Measurements from ENCODE around the gene RNF217. TPM values are rescaled to one million over a fixed set of nuclear protein-coding genes. Genes with fewer than 3 reads are reported as not detected.
"Not testable (repeated sequence)": the region's sequence is repeated elsewhere in the genome, so short reads cannot be mapped to it uniquely, and the experiment has no call there.

RNF217 gene
- total RNA-seq, 1 experiment from 2014 or later: 10.6 TPM

DNA sequence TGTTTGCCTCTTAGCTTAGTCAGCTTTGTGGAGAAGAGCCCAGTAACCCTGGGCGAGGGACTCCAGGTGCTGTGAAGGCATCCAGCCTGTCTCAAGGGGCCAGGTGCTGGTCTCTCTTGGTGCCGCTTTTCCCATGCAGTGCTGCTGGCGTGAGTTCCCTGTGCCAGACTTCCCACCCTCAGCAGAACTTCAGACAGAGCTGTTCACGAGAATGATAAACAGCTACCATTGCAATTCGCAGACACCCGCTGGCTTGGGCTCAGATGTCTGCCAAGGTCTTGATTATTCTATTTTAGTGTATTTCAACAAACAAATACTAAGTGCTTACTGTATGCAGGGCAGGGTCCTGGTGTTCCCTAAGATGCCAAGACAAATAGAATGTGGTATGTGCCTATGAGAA lies 57.7 kb downstream of the RNF217 start:
- H3K36me3 ChIP-seq: no peaks in the 10 kb centered on the region
- H3K27me3 ChIP-seq: no peaks in the 10 kb centered on the region
- no peak for DNase-seq
- H3K4me3 ChIP-seq: no peak overlapping the region
- H3K9me3 ChIP-seq: no peaks in the 10 kb centered on the region

GRCh38 chr6:125020385-125020784 lies 58.1 kb downstream of the RNF217 start:
- Histone ChIP-seq H3K9me3 (no peaks in the 10 kb centered on the region), H3K27me3 (no peaks in the 10 kb centered on the region), H3K36me3 (no peaks in the 10 kb centered on the region), H3K4me3 (no peak overlapping the region)
- no peak for DNase-seq

GRCh38 chr6:125022391-125022989 lies 60.3 kb downstream of the RNF217 start:
- Histone ChIP-seq H3K9me3 (no peaks in the 10 kb centered on the region), H3K4me3 (no peak overlapping the region), H3K27me3 (no peaks in the 10 kb centered on the region), H3K36me3 (no peaks in the 10 kb centered on the region; the same call in 1 of the 2 replicates)
- no peak for DNase-seq

GRCh38 chr6:125025164-125025854 lies 63.1 kb downstream of the RNF217 start:
- no peak for DNase-seq
- H3K4me3 ChIP-seq: no peak overlapping the region
- H3K27me3 ChIP-seq: no peaks in the 10 kb centered on the region
- H3K9me3 ChIP-seq: no peaks in the 10 kb centered on the region
- no peaks in the 10 kb centered on the region; the same call in 1 of the 2 replicates for H3K36me3 ChIP-seq

- no peaks in the 10 kb centered on the region for H3K27me3 ChIP-seq
These were observed 65.0 kb downstream of the RNF217 start for GRCh38 chr6:125027287-125027686.

DNA sequence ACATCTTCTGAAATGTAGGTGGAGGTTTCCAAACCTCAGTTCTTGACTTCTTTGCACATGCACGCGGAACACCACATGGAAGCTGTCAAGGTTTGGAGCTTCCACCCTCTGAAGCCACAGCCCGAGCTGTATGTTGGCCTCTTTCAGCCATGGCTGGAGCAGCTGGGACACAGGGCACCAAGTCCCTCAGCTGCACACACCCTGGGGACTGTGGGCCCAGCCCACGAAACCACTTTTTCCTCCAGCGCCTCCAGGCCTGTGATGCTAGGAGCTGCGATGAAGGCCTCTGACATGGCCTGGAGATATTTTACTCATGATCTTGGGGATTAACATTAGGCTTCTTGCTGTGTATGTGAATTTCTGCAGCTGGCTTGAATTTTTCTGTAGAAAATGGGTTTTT lies 68.7 kb downstream of the RNF217 start:
- Histone ChIP-seq H3K36me3 (no peaks in the 10 kb centered on the region; the same call in 1 of the 2 replicates), H3K4me3 (no peak overlapping the region), H3K9me3 (no peaks in the 10 kb centered on the region; the same call in 1 of the 2 replicates), H3K27me3 (no peaks in the 10 kb centered on the region)
- DNase-seq: no peak

More at GRCh38 chr6:125027287-125027686, 65.0 kb downstream of the RNF217 start:
- DNase-seq: no peak
- H3K4me3 ChIP-seq: no peak overlapping the region
- no peaks in the 10 kb centered on the region; the same call in 1 of the 2 replicates for H3K36me3 ChIP-seq
- H3K9me3 ChIP-seq: no peaks in the 10 kb centered on the region

GRCh38 chr6:125031385-125031784 lies 69.1 kb downstream of the RNF217 start:
- no peaks in the 10 kb centered on the region; the same call in none of the 2 replicates for H3K9me3 ChIP-seq
- H3K4me3 ChIP-seq: no peak overlapping the region
- H3K27me3 ChIP-seq: no peaks in the 10 kb centered on the region
- no peaks in the 10 kb centered on the region; the same call in 1 of the 2 replicates for H3K36me3 ChIP-seq
- DNase-seq: no peak

DNA sequence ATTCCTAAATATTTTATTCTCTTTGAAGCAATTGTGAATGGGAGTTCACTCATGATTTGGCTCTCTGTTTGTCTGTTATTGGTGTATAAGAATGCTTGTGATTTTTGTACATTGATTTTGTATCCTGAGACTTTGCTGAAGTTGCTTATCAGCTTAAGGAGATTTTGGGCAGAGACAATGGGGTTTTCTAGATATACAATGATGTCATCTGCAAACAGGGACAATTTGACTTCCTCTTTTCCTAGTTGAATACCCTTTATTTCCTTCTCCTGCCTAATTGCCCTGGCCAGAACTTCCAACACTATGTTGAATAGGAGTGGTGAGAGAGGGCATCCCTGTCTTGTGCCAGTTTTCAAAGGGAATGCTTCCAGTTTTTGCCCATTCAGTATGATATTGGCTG lies 72.7 kb downstream of the RNF217 start:
- H3K9me3 ChIP-seq, H3K4me3 ChIP-seq, DNase-seq, H3K27me3 ChIP-seq, H3K36me3 ChIP-seq: not testable (repeated sequence)

GRCh38 chr6:125036486-125036885 lies 74.2 kb downstream of the RNF217 start:
- DNase-seq, H3K9me3 ChIP-seq, H3K27me3 ChIP-seq, H3K36me3 ChIP-seq, H3K4me3 ChIP-seq: not testable (repeated sequence)

GRCh38 chr6:125037827-125038226 lies 75.6 kb downstream of the RNF217 start:
- Histone ChIP-seq H3K4me3 (no peak overlapping the region), H3K9me3 (peaks cover 2% of the 10 kb centered on the region), H3K27me3 (no peaks in the 10 kb centered on the region), H3K36me3 (no peaks in the 10 kb centered on the region)
- no peak for DNase-seq

- Histone ChIP-seq H3K36me3 (no peaks in the 10 kb centered on the region), H3K4me3 (no peak overlapping the region), H3K27me3 (no peaks in the 10 kb centered on the region), H3K9me3 (peaks cover 2% of the 10 kb centered on the region)
- DNase-seq: no peak
These were observed 76.7 kb downstream of the RNF217 start for GRCh38 chr6:125038925-125039324.

DNA sequence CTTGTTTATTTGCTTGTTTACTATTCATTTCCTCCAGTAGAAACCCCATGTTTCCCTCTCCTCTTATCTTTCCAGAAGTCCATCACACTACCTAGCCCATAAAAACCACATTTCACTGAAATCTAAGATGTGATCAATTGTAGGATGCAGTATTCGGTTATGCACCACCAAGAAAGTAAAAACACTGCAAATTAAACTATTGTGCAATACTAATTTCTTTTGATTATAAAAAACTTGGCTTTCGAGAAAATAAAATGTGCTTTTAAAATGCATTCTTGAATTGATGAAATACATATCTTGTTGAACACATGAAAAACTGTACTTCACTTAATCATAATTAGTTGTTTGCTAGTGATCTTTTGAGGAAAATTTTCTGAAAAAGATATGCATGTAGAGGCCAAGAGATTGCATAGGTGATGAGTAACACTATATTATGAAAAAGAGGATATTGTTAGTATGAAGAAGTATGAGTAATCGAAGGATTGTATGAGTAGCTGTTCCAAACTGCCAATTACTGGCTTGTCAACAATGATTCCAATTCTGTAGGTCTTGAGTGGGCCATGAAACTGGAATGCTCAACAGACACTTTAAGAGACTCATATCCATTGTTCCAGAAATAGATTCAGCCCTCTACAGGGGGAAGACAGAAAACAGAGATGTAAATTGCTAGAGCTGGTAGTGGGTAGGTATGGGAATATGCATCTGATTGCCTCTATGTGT lies 79.7 kb downstream of the RNF217 start:
- Histone ChIP-seq H3K27me3 (no peaks in the 10 kb centered on the region), H3K9me3 (peaks cover 2% of the 10 kb centered on the region; the same call in 1 of the 2 replicates), H3K4me3 (no peak overlapping the region), H3K36me3 (no peaks in the 10 kb centered on the region)
- no peak for DNase-seq

DNA sequence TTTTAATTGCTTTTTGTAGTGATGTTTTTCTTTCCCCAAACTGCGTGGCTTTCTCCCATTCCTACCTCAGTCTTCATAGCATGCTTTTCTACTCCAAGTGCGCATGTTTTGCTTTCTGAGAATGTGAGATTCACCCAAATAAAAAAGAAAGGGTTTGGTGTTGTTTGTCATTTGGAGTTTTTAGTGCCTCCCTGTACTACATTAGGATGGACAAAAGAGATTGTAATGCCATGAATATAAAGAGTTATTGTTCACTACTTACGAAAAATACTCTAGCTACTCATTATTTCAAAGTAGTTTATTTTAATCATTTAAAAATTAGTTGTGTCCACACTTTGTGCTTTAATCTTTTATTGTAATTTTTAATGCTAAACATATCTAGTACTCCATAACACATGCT lies 81.8 kb downstream of the RNF217 start:
- no peak for DNase-seq
- Histone ChIP-seq H3K27me3 (no peaks in the 10 kb centered on the region), H3K9me3 (peaks cover 2% of the 10 kb centered on the region; the same call in 1 of the 2 replicates), H3K4me3 (no peak overlapping the region), H3K36me3 (no peaks in the 10 kb centered on the region; the same call in 1 of the 2 replicates)

DNA sequence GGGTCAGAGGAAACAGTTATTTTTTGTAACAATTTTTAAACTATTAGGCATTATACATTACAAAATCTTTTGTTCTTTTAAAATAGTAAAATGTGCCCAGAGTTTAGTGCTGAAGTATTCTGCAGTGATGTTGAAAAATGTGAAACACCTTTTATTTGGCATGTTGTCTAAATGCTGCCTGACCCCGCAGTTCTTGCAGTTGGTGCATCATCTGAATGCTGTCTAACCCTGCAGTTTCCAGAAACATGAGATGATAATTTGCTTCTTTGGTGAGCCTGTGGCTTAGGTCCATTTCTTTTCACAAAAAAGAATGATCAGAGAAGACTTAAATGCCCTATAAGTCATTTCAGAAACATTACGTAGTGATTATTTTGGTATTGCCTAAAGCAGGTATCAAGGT lies 82.4 kb downstream of the RNF217 start:
- H3K4me3 ChIP-seq: no peak overlapping the region

DNA sequence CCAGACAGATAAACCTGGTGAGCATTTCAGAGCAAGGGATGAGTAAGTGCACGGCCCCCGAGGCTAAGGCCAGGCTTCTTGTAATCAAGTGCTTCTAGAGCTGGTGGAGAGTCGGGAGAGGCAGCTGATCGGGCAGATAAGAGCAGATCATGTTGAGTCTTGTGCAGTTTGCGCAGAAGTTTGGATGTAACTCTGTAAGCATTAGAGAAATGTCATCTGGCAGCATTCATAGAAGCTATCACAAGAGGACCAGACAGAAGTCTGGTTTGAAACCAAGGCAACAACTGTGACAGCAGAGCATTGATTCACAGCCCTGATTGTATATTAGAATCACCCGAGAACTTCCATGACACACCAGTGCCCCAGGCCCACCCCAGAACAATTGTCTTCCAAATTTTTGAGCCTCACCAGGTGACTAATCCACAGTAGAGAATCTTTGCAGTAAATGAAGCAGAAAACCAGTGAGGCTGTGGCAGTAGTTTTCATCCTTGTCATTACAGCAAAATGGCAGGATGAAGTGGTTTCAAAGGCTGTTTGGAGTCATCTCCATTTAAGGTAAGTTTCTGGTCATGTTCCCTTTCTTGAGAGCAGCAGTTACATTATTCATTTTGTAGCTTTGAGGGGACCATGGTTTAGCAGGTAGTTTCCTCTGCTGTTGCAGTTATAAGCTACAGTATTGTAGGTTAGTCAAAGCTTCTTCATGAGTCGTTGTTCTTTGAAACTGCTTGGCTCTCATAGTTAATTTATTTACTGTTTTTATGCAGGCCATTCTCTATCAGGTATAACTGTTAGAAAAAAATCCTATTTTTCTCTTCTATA lies 84.1 kb downstream of the RNF217 start:
- no peaks in the 10 kb centered on the region; the same call in 1 of the 2 replicates for H3K36me3 ChIP-seq
- H3K4me3 ChIP-seq: no peak overlapping the region
- no peaks in the 10 kb centered on the region for H3K27me3 ChIP-seq
- DNase-seq: no peak
- peaks cover 2% of the 10 kb centered on the region; the same call in 1 of the 2 replicates for H3K9me3 ChIP-seq

More for the DNA sequence above, 82.4 kb downstream of the RNF217 start:
- peaks cover 2% of the 10 kb centered on the region; the same call in 1 of the 2 replicates for H3K9me3 ChIP-seq
- no peaks in the 10 kb centered on the region for H3K27me3 ChIP-seq
- H3K36me3 ChIP-seq: no peaks in the 10 kb centered on the region; the same call in 1 of the 2 replicates
- DNase-seq: no peak

DNA sequence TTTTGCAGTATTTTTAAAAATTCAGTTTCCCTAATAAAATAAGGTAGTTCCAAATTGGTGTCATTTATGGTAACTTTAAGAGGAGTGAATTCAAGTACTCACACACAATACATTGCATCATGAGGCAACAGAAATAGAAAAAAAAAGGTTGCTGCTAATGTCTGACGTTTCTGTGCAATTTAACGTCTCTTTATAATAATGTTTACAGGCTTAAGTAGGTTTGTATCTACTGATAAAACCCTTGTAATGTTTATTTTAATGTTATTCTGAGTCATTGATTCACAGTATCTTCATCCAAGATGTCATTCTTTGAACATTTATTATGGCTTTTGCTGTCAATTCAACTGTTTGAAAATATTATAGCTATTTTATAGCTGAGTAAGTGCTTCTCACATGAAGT lies 86.0 kb downstream of the RNF217 start:
- Histone ChIP-seq H3K9me3 (no peaks in the 10 kb centered on the region), H3K36me3 (no peaks in the 10 kb centered on the region; the same call in 1 of the 2 replicates), H3K4me3 (no peak overlapping the region), H3K27me3 (no peaks in the 10 kb centered on the region)
- DNase-seq: no peak

All from MG63 (cell line).